NCI-H510A treated with DMSO at 0.1 percent for 48 hours (cell line): ENCODE measurements around the gene SUPT5H.

Experiments
- DNase-seq: peaks from one replicate; lab custom pipeline; 2025; lab: John Stamatoyannopoulos, UW

The SUPT5H gene

GRCh38 chr19:39445196-39446111 lies at the start of gene SUPT5H:
TSS of gene SUPT5H (plus strand) at chr19:39445582. CDS start at chr19:39445891, 309 bp downstream.
- DNase-seq = peak; percentile 89

GRCh38 chr19:39397360-39398296 lies 47.8 kb upstream of the SUPT5H start:
- DNase-seq = peak; percentile 73

GRCh38 chr19:39398297-39398864 lies 47.0 kb upstream of the SUPT5H start:
- no peak for DNase-seq

GRCh38 chr19:39399668-39400050 lies 45.7 kb upstream of the SUPT5H start:
- DNase-seq = no peak

- DNase-seq = no peak
Measured at GRCh38 chr19:39400061-39400460, 45.3 kb upstream of the SUPT5H start.

GRCh38 chr19:39401070-39401548 lies 44.3 kb upstream of the SUPT5H start:
- no peak for DNase-seq

GRCh38 chr19:39401549-39402345 lies 43.6 kb upstream of the SUPT5H start:
- DNase-seq = no peak

GRCh38 chr19:39402346-39403300 lies 42.8 kb upstream of the SUPT5H start:
- peak; percentile 72 for DNase-seq

GRCh38 chr19:39403331-39404312 lies 41.8 kb upstream of the SUPT5H start:
- peak; percentile 57 for DNase-seq

- peak; percentile 69 for DNase-seq
Measured at GRCh38 chr19:39405261-39405957, 40.0 kb upstream of the SUPT5H start.

GRCh38 chr19:39405958-39406655 lies 39.3 kb upstream of the SUPT5H start:
- peak; percentile 50 for DNase-seq

GRCh38 chr19:39406656-39407409 lies 38.5 kb upstream of the SUPT5H start, which contains the start of gene ZFP36:
TSS of gene ZFP36 (plus strand) at chr19:39406847. CDS start at chr19:39406905, 58 bp downstream.
- DNase-seq = peak; percentile 74

- DNase-seq = no peak
Measured at GRCh38 chr19:39407410-39407659, 38.0 kb upstream of the SUPT5H start.

- DNase-seq = no peak
Measured at GRCh38 chr19:39407660-39408391, 37.6 kb upstream of the SUPT5H start.

GRCh38 chr19:39408392-39409207 lies 36.8 kb upstream of the SUPT5H start:
- peak; percentile 55 for DNase-seq
